Measurements from ENCODE around the gene SS18L1. TPM values are rescaled to one million over a fixed set of nuclear protein-coding genes. Genes with fewer than 3 reads are reported as not detected.

The SS18L1 gene
- total and polyA plus RNA-seq, 11 donors, result 6.5 to 12.4 (median 7.9) TPM

DNA sequence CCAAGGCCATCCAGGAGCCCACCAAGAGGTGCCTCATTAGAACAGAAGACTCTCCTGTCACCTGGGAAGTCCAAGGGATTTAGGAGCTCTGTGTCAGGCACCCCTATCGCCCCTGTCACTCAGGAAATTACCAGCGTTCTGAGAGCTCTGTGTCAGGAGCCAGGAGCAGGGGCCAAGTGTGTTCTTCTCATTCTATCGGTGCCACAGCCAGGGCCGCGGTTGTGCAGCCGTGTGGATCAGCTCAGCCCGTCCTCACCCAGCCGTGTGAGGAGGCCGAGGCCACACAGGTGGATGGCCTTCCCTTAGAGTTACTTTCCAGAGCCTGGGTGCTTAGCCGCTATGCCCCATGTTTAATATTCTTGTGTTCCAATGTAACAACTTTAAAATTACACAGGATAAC is 49.1 kb downstream of the SS18L1 start:
- ATAC-seq (peak in 3 of 4 donors; percentile 37 to 52 (median 47)), DNase-seq (peak in 1 of 5 donors; percentile 20)
- Histone ChIP-seq H3K27me3 (no peaks in the 10 kb centered on the region), H3K36me3 (peaks cover 0 to 70% (median 53%) of the 10 kb centered on the region in 9 donors), H3K4me1 (peaks cover 0 to 16% (median 3%) of the 10 kb centered on the region in 12 donors), H3K27ac (no peak overlapping the region), H3K9me3 (no peaks in the 10 kb centered on the region), H3K4me3 (no peak overlapping the region)
- intact Hi-C loops (cut with DNase I), result loop anchor here in 3 of 10 donors (5.0 to 10.0 kb wide), 3 partner anchors 40 to 192 kb away; partner anchors contain the start of gene RPS21 (in 1 of the 3)
- 58 to 75% (median 65%) methylated on average over 10 of the region's 10 CpGs for WGBS, 4 donors
- TF ChIP-seq POLR2A (IDR thresholded peaks at IDR 0.05), result no peak
- TF ChIP-seq, protein P1, sequence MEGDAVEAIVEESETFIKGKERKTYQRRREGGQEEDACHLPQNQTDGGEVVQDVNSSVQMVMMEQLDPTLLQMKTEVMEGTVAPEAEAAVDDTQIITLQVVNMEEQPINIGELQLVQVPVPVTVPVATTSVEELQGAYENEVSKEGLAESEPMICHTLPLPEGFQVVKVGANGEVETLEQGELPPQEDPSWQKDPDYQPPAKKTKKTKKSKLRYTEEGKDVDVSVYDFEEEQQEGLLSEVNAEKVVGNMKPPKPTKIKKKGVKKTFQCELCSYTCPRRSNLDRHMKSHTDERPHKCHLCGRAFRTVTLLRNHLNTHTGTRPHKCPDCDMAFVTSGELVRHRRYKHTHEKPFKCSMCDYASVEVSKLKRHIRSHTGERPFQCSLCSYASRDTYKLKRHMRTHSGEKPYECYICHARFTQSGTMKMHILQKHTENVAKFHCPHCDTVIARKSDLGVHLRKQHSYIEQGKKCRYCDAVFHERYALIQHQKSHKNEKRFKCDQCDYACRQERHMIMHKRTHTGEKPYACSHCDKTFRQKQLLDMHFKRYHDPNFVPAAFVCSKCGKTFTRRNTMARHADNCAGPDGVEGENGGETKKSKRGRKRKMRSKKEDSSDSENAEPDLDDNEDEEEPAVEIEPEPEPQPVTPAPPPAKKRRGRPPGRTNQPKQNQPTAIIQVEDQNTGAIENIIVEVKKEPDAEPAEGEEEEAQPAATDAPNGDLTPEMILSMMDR (IDR thresholded peaks at IDR 0.05), result no peak

DNA sequence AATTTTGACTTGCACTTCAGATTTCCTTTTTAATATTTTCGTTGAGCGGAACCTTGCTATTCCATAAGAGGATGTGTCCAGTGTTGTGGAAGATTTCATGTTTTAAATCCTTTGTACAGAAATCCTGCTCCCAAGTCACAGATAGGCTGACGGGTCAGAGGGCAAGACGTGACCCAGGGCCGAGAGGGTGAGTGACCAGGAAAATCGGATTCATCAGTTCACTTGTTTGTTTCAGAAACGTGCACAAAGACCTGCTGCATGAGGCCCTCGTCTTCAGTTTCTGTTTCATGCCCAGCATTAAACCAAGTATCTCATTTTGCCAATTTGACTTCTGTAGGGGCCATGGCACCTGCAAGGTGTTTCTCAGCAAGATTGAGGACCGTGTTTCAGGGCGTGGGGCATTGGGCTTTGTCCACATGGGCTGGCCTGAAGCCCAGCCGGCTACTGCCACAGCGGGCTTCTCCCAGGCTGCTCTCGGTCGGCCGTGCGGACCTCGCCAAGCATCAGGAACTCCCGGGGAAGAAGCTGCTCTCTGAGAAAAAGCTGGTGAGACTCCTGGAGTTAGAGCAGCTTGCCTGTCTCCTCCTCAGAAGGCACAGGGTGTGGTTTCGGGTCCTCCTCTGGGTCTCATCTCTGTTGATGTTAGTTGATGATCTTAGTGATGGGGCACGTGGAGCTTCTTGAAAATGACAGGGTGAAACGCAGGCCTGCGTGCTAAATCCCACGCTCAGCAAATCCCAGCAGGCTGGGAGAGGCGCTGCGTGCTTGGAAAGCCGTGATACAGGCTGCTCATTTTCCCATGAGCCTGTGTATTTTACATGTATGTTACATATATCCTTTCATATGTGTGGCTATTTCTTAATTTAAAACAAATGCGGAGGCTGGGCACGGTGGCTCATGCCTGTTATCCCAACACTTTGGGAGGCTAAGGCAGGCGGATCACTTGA is 49.8 kb downstream of the SS18L1 start:
- H3K27me3 ChIP-seq, result no peaks in the 10 kb centered on the region
- no peak overlapping the region for H3K27ac ChIP-seq
- no peak overlapping the region for H3K4me3 ChIP-seq
- DNase-seq, result peak in 1 of 5 donors; percentile 12
- TF ChIP-seq, protein P1 (IDR thresholded peaks at IDR 0.05), result no peak
- TF ChIP-seq POLR2A (IDR thresholded peaks at IDR 0.05), result no peak
- H3K36me3 ChIP-seq, result peaks cover 0 to 77% (median 61%) of the 10 kb centered on the region in 9 donors
- H3K4me1 ChIP-seq, result peaks cover 0 to 13% (median 0%) of the 10 kb centered on the region in 12 donors
- WGBS, 4 donors, result 90 to 92% (median 91%) methylated on average over 25 to 29 of the region's 29 CpGs
- intact Hi-C loops (cut with DNase I), result loop anchor here in 3 of 10 donors (5.0 to 10.0 kb wide), 3 partner anchors 39 to 191 kb away; partner anchors contain the start of gene RPS21 (in 1 of the 3)
- H3K9me3 ChIP-seq, result no peaks in the 10 kb centered on the region
- no peak for ATAC-seq

DNA sequence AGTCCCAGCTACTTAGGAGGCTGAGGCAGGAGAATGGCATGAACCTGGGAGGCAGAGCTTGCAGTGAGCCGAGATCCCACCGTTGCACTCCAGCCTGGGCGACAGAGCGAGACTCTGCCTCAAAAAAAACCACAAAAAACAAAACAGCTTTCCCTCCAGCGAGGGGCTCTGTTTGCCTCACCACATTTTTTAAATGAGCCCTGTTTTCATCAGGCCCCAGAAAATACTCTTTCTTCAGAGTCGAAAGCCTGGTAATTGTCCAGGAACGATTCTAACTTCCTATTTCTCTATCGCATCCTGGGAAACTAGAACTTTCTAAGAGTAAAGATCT is 51.5 kb downstream of the SS18L1 start:
- Histone ChIP-seq H3K4me3 (no peak overlapping the region), H3K27ac (no peak overlapping the region), H3K4me1 (peaks cover 0 to 13% (median 0%) of the 10 kb centered on the region in 12 donors), H3K27me3 (no peaks in the 10 kb centered on the region), H3K9me3 (no peaks in the 10 kb centered on the region), H3K36me3 (peaks cover 0 to 79% (median 65%) of the 10 kb centered on the region in 9 donors)
- WGBS, 4 donors, result 79 to 87% (median 82%) methylated on average over 8 of the region's 8 CpGs
- peak in 1 of 5 donors; percentile 1 for DNase-seq
- intact Hi-C loops (cut with DNase I), result loop anchor here in 2 of 10 donors (10.0 kb wide), 2 partner anchors 80 to 190 kb away; partner anchors contain the start of gene RPS21 (in 1 of the 2)
- no peak for ATAC-seq
- TF ChIP-seq, protein P1 (IDR thresholded peaks at IDR 0.05), result no peak
- no peak for TF ChIP-seq POLR2A (IDR thresholded peaks at IDR 0.05)

DNA sequence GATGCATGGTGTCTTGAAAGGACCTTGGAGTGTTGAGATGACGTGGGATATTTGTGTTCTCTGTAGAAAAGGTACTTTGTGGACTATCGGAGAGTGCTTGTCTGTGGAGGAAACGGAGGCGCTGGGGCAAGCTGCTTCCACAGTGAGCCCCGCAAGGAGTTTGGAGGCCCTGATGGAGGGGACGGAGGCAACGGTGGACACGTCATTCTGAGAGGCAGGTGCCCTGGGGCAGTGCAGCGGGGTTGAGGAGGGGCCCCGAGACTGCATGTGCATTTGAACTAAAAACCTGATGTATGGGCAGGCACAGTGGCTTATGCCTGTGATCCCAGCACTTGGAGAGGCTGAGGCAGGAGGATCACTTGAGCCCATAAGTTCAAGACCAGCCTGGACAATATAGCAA is 52.2 kb downstream of the SS18L1 start:
- WGBS, 4 donors, result 94 to 96% (median 94%) methylated on average over 10 of the region's 10 CpGs
- Histone ChIP-seq H3K27ac (no peak overlapping the region), H3K36me3 (peaks cover 0 to 79% (median 67%) of the 10 kb centered on the region in 9 donors), H3K27me3 (no peaks in the 10 kb centered on the region), H3K9me3 (no peaks in the 10 kb centered on the region), H3K4me1 (peaks cover 0 to 13% (median 0%) of the 10 kb centered on the region in 12 donors), H3K4me3 (no peak overlapping the region)
- no peak for ATAC-seq
- TF ChIP-seq, protein P1 (IDR thresholded peaks at IDR 0.05), result no peak
- TF ChIP-seq POLR2A (IDR thresholded peaks at IDR 0.05), result no peak
- intact Hi-C loops (cut with DNase I), result loop anchor here in 2 of 10 donors (10.0 kb wide), 2 partner anchors 79 to 189 kb away; partner anchors contain the start of gene RPS21 (in 1 of the 2)
- peak in 1 of 5 donors; percentile 4 for DNase-seq
